GM11168 (cell line): ENCODE data around the gene SPSB4.
"Not testable (repeated sequence)": the region's sequence is repeated elsewhere in the genome, so short reads cannot be mapped to it uniquely, and the experiment has no call there.

ENCODE experiments used
- in situ Hi-C: fragments of 300-500 bp; cut with MboI; formaldehyde crosslinking; loops from one replicate; pipeline ENCODE4 v1.12.0; 2022; ENCODE audit warnings: low sequenced_read_pairs; ENCODE audit not compliant: unreplicated experiment

SPSB4 gene

DNA sequence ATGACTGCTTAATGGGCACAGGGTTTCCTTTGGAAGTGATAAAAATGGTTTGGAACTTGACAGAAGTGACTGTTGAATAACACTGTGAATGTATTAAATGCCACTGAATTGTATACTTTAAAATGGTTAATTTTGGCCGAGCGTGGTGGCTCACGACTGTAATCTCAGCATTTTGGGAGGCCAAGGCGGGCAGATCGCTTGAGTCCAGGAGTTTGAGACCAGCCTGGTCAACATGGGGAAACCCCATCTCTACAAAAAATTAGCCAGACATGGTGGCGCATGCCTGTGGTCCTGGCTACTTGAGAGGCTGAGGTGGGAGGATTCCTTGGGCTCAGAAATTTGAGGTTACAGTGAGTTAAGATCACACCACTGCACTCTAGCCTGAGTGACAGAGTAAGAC lies 62.5 kb downstream of the SPSB4 start:
- in situ Hi-C loops, result not testable (repeated sequence)

GRCh38 chr3:141114179-141114745 lies 63.1 kb downstream of the SPSB4 start:
- in situ Hi-C loops, result no loop called here

DNA sequence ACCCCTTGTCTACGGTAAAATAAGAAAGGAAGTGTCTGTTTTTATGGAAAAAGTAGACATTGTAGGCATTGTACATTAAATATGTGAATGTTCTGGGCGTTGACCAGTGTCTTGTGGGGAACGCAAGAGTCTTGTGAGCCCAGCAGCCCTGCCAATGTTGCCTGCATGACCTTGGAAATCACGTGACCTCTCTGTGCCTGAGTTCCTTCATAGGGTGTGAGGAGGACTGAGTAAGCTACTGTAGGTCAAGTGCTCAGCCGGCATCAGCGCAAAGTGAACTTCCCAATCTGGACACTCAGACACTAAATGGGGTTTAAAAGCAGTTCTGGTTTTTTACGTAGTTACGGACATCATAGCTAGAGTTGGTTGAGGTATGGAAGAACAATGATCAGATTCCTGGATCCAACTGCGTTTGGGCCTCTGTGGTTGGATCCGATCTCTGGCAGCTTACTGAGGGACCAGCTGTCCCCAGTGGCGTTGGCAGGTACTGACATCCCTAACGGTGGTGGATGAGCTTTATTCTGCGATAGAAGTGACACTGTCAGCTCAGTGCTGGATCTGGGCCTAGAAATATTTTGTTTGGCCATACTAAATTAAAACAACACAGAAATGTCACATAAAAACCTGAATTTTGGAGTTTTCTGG lies 63.8 kb downstream of the SPSB4 start:
- in situ Hi-C loops, result no loop called here

DNA sequence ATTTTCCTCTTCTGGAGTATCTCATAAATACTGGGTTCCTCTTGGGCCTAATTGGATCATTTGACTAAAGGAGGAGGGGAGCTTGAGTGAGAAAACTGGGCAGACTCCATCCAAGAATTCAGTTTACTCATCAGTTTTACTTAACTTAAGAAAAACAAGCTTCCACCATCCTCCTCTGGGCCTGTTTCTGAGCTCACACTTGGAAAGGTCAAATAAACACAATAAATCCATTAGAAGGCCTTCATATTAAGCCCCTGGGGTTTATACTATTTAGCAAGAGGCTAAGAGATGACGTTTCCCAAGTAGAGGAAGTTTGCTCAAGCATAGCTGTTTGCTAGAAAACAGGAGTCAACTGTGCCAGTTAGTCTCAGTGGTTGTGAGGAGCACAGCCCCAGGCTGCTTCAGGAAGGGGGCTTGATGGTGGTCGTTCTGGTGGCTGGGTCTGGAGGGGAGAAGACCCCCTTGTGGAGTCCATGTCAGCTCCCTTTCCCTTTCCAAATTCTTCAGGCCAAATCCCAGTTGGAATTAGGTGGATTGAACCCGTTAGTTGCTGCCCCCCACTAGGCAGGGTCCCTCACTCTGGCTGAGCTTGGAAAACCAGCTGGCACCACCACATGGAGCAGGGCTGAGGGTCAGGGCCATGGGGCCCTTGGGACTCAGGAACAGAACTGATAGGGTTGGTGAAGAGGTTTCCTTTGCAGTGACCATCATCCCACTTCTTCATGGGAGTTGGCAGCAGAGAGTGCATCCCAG lies 64.8 kb downstream of the SPSB4 start:
- in situ Hi-C loops, result no loop called here

- in situ Hi-C loops, result no loop called here
Measured at GRCh38 chr3:141116721-141117120, 65.6 kb downstream of the SPSB4 start.

DNA sequence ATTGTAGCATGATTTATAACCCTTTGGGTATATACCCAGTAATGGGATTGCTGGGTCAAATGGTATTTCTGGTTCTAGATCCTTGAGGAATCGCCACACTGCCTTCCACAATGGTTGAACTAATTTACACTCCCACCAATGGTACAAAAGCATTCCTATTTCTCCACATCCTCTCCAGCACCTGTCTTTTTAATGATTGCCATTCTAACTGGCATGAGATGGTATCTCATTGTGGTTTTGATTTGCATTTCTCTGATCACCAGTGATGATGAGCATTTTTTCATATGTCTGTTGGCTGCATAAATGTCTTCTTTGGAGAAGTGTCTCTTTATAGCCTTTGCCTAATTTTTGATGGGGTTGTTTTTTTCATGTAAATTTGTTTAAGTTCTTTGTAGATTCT lies 66.8 kb downstream of the SPSB4 start:
- in situ Hi-C loops, result not testable (repeated sequence)

DNA sequence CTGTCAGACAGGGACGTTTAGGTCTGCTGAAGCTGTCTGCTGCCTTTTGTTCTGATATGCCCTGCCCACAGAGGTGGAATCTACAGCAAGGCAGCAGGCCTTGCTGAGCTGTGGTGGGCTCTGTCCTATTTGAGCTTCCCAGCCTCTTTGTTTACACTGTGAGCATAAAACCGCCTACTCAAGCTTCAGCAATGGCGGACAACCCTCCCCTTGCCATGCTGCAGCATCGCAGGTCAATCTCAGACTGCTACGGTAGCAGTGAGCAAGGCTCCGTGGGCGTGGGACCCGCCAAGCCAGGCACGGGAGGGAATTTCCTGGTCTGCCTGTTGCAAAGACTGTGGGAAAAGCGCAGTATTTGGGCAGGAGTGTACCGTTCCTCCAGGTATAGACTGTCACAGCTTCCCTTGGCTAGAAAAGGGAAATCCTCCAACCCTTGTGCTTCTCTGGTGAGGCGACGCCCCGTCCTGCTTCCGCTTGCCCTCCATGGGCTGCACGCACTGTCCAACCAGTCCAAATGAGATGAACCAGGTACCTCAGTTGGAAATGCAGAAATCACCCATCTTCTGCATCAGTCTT lies 71.4 kb downstream of the SPSB4 start:
- in situ Hi-C loops, result no loop called here

GRCh38 chr3:141123677-141124410 lies 72.7 kb downstream of the SPSB4 start:
- in situ Hi-C loops, result no loop called here

GRCh38 chr3:141124715-141125114 lies 73.6 kb downstream of the SPSB4 start:
- in situ Hi-C loops, result no loop called here

DNA sequence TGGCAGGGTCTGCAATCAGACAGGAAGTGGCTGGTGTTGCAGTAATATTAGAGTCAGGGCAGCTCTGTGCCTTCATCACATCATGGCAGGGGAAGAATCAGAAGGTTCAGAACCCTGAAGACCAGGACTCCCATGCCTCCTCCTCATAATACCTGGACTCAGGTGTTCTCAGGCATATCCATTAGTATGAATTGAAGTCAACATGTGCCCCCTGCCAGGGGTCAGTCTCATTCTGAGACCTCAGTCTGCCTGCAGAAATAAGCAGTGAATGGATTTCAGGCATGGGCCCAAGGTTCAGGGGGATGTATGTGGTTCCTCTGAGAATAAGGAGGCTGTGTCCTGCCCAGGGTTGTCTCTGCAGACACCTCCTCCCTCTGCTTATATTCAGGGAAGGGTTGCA lies 74.2 kb downstream of the SPSB4 start:
- in situ Hi-C loops, result no loop called here

GRCh38 chr3:141126661-141127343 lies 75.7 kb downstream of the SPSB4 start:
- in situ Hi-C loops, result no loop called here

DNA sequence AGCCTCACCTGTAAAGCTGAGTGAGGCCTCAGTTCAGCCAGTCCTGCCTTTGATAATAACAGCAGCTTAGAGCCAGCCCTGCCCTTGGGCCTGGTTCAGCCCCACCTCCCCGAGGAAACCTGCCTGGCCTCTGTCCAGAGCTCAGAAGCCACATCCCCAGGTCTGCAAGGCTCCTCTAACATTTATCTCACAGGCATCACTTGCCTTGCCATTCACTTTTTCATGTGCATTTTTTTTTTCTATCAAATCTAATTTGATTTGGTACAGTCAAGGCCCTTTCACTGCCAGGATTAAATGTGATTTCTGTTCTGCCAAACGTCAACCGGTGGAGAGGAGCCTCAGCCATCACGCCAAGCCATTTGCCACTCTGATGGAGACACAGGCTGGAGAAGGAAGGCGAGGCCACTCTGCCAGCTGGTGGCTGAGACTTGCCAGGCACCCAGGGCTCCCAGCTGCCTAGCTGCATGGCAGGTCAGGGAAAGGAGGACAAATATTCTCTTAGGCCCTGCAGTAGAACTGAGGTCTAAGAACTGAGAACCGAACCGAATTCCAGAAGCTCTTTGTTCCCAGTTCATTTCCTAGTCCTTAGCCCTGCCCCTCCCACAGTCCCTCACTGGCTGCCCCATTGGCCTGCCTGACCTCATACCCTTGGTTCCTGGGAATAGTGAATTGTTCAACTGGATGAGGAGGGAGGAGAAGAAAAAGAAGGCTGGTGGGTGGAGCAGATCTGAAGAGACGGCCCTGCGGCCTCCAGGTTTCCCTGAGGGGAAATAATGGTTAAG lies 76.4 kb downstream of the SPSB4 start:
- in situ Hi-C loops, result no loop called here

- in situ Hi-C loops, result no loop called here
Measured at GRCh38 chr3:141128126-141128777, 77.1 kb downstream of the SPSB4 start.

DNA sequence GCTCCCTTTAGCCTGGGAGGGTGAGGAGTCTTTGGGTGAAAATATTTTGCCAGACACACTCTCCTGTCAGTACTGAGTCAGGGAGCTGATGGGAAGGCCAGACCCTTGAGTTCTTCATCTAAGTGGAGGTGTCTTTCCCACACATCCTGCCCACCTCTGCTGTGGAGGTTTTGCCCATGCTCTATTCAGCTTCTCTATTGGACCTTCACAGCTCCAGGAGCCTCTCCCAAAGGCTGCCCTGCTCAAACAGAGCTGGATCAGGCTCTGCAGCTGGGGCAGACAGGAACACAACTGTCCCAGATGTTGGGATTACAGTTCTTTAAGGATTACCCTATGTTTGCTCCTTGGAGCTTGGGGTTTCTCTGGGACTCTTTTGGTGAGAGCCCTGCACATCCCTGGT lies 77.9 kb downstream of the SPSB4 start:
- in situ Hi-C loops, result no loop called here

DNA sequence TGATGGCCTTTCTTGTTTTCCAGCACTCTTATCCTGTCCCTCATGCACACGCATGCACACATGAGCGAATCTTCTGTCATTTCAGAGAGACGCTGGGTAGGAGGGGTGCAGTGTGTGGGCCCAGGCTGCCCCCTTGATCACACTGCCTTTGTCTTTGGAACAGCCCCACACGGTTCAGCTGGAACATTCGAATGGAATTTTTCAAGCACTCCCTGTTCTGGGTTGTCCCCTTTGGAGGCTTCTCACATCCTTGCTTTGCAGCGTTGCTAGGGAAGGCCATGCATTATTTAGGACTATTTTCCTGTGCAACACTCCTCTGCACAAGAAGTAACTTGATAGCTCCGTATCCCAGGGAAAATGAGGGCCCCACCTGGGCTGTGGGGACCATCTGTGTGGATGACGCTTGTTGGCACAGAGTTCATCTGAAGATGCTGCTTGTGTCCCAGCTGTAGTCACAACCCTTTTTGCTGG lies 78.4 kb downstream of the SPSB4 start:
- in situ Hi-C loops, result no loop called here

DNA sequence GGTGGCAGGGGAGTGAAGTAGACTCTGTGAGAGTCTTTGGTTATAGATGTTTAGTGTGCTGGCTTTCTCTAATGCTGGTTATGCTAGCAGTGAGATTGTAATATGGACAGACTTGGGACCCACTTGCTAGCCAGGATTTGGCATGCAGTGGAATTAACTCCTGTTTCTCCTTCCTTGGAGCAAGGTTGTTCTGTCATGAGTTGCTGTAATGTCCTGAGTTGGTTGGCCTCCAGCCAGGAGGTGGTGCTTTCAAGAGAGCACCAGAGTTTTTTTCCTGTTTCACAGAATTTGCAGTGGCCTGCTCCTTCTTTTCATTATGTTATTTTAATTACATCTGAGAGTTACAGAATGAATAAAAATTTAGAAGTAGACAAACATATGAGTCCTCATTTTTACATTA lies 92.4 kb downstream of the SPSB4 start:
- in situ Hi-C loops, result no loop called here

- in situ Hi-C loops, result no loop called here
Measured at GRCh38 chr3:141146979-141147470, 95.9 kb downstream of the SPSB4 start.

DNA sequence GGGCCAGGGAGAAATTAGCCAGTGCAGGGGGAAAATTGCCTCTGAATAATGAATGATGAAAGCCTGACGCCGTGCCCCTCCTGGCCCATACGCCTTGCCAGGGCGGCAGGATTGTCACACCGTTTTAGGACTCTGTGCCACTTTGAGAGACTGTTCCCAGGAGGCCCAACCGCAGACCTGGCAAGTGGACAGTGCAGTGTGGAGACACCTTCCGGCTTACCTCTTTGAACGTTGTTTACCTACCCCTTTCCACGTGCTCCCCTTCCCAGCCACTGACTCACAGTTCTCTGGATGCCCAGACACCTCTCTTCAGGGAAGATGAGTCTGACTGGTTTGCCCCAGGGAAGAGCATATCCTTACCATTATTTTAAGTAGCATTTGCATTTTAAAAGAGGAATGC lies 96.5 kb downstream of the SPSB4 start:
- in situ Hi-C loops, result no loop called here

GRCh38 chr3:141148169-141148568 lies 97.0 kb downstream of the SPSB4 start:
- in situ Hi-C loops, result no loop called here
